Measurements from ENCODE around the gene FGD5. TPM values are rescaled to one million over a fixed set of nuclear protein-coding genes. Genes with fewer than 3 reads are reported as not detected.
A peak's percentile ranks its signal among the peaks of the same experiment; 100 is the strongest.
"Not testable (repeated sequence)": the region's sequence is repeated elsewhere in the genome, so short reads cannot be mapped to it uniquely, and the experiment has no call there.

FGD5 gene
- total RNA-seq, 1 donor from 2014 or later: 0.24 TPM

- no peaks in the 10 kb centered on the region for H3K27me3 ChIP-seq
- H3K9ac ChIP-seq: no peak overlapping the region
- Mint-ChIP-seq H3K4me1 (peaks cover 6% of the 10 kb centered on the region), H3K36me3 (no peaks in the 10 kb centered on the region), H3K4me3 (no peak overlapping the region), H3K27me3 (ENCODE audit: insufficient read depth, low read depth) (peaks cover 2% of the 10 kb centered on the region), H3K9me3 (peaks cover 8% of the 10 kb centered on the region), H3K27ac (no peak overlapping the region)
- DNase-seq (ENCODE audit: low spot score): no peak
- H3K4me3 ChIP-seq: no peak overlapping the region
- no peaks in the 10 kb centered on the region for H4K20me1 ChIP-seq (ENCODE audit: low read depth)
- no peaks in the 10 kb centered on the region for H3K36me3 ChIP-seq
- no peak overlapping the region for H3K27ac ChIP-seq
- no peak overlapping the region for H2AFZ ChIP-seq (replicated peaks)
- H3K4me1 ChIP-seq: peaks cover 13% of the 10 kb centered on the region
- H3K9me3 ChIP-seq (ENCODE audit: low read depth): no peaks in the 10 kb centered on the region
- H3K79me2 ChIP-seq (ENCODE audit: low read depth): no peaks in the 10 kb centered on the region
- TF ChIP-seq EZH2phosphoT487 (IDR thresholded peaks at IDR 0.05): no peak
- no peak for TF ChIP-seq EZH2 (IDR thresholded peaks at IDR 0.05)
- peak; percentile 5 for TF ChIP-seq CTCF (IDR thresholded peaks at IDR 0.05)
- H3F3A ChIP-seq (ENCODE audit: low read depth): no peaks in the 10 kb centered on the region
- no peak overlapping the region for H3K4me2 ChIP-seq
Measured at GRCh38 chr3:14900881-14901873, 82.4 kb downstream of the FGD5 start.

GRCh38 chr3:14902719-14903118 lies 84.0 kb downstream of the FGD5 start:
- H3K79me2 ChIP-seq (ENCODE audit: low read depth): no peaks in the 10 kb centered on the region
- H3F3A ChIP-seq (ENCODE audit: low read depth): no peaks in the 10 kb centered on the region
- peaks cover 13% of the 10 kb centered on the region for H3K4me1 ChIP-seq
- Mint-ChIP-seq H3K27me3 (ENCODE audit: insufficient read depth, low read depth) (peaks cover 6% of the 10 kb centered on the region), H3K27ac (no peak overlapping the region), H3K36me3 (no peaks in the 10 kb centered on the region), H3K4me1 (peaks cover 6% of the 10 kb centered on the region), H3K9me3 (peaks cover 12% of the 10 kb centered on the region), H3K4me3 (no peak overlapping the region)
- H3K4me2 ChIP-seq: no peak overlapping the region
- no peak overlapping the region for H3K4me3 ChIP-seq
- no peaks in the 10 kb centered on the region for H3K27me3 ChIP-seq
- no peak overlapping the region for H3K27ac ChIP-seq
- H4K20me1 ChIP-seq (ENCODE audit: low read depth): no peaks in the 10 kb centered on the region
- H3K9me3 ChIP-seq (ENCODE audit: low read depth): no peaks in the 10 kb centered on the region
- no peak for DNase-seq (ENCODE audit: low spot score)
- no peaks in the 10 kb centered on the region for H3K36me3 ChIP-seq
- TF ChIP-seq EZH2 (IDR thresholded peaks at IDR 0.05) (no peak), CTCF (IDR thresholded peaks at IDR 0.05) (no peak), EZH2phosphoT487 (IDR thresholded peaks at IDR 0.05) (no peak)
- H3K9ac ChIP-seq: no peak overlapping the region
- H2AFZ ChIP-seq (replicated peaks): no peak overlapping the region

- not testable (repeated sequence) for H4K20me1 ChIP-seq (ENCODE audit: low read depth); H3K27ac Mint-ChIP-seq; H3K36me3 Mint-ChIP-seq; H3K4me3 ChIP-seq; H3K36me3 ChIP-seq; H3K27me3 Mint-ChIP-seq (ENCODE audit: insufficient read depth, low read depth); H3K4me2 ChIP-seq; H3K9me3 ChIP-seq (ENCODE audit: low read depth); H3K79me2 ChIP-seq (ENCODE audit: low read depth); DNase-seq (ENCODE audit: low spot score); H3K27ac ChIP-seq; H3K4me3 Mint-ChIP-seq; H2AFZ ChIP-seq (replicated peaks); H3F3A ChIP-seq (ENCODE audit: low read depth); H3K9ac ChIP-seq; H3K27me3 ChIP-seq; H3K4me1 Mint-ChIP-seq
- H3K9me3 Mint-ChIP-seq: peaks cover 12% of the 10 kb centered on the region
- peaks cover 13% of the 10 kb centered on the region for H3K4me1 ChIP-seq
Measured at GRCh38 chr3:14903501-14903900, 84.7 kb downstream of the FGD5 start.

Data from neural progenitor cell (in vitro differentiated cells).